ENCODE results near the gene GPC1.

- TF ChIP-seq CTCF (IDR thresholded peaks at IDR 0.05) (no peak), EP300 (IDR thresholded peaks at IDR 0.05) (no peak), POLR2A (IDR thresholded peaks at IDR 0.05) (no peak), POLR2AphosphoS5 (IDR thresholded peaks at IDR 0.05) (no peak)
These were observed 65.3 kb downstream of the GPC1 start for GRCh38 chr2:240500561-240501423.
